Stimulated activated CD8-positive, alpha-beta memory T cell treated with anti-CD3 and anti-CD28 coated beads, Interleukin-15, amount 100 ng/mL, for 4 hours (primary cell): ENCODE measurements around the gene ZNF516.

Experiments used
- DNase-seq, 2 donors: peaks; one replicate each; pipeline ENCODE4 v3.0.0-alpha.2; 2020; ENCODE audit warnings: low read depth in 2 of 2

The ZNF516 gene

GRCh38 chr18:76343938-76344569, 151.0 kb downstream of the ZNF516 start:
- no peak for DNase-seq

DNA sequence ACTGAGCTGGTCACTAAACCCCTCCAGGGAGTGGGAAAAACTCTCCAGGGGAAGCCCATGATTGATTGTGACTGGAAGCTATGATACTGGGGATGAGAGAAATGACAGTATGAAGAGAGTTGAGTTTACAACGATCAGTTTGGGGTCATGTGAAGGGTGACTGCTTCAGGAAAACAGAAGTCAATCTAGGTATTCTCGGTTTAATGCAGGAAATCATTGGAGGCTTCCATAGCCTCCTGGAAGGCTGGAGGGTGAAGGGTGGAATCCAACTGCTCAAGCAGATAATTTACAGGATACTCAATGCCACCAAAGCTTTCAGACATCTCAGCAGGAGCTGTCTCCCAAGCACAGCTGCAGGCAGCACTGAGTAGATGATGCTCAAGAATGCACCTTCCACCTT, 154.6 kb downstream of the ZNF516 start:
- DNase-seq = no peak

DNA sequence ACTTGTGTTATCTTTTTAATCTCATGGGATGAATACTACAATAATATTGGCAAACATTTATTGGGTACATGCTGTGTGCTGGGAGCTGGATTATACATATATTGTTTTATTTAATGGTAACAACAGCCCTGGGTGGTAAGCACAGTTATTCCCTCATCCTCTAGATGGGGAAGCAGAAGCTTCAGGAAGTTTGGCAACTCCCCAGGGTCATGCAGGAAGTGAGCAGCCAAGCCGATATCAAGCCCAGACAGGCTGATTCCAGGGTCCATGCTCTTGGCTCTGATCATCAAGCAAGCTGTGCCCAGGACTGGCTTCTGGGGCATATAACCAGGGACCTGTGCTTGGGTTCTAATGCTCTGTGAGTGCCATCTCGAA, 155.8 kb downstream of the ZNF516 start:
- DNase-seq = no peak

DNA sequence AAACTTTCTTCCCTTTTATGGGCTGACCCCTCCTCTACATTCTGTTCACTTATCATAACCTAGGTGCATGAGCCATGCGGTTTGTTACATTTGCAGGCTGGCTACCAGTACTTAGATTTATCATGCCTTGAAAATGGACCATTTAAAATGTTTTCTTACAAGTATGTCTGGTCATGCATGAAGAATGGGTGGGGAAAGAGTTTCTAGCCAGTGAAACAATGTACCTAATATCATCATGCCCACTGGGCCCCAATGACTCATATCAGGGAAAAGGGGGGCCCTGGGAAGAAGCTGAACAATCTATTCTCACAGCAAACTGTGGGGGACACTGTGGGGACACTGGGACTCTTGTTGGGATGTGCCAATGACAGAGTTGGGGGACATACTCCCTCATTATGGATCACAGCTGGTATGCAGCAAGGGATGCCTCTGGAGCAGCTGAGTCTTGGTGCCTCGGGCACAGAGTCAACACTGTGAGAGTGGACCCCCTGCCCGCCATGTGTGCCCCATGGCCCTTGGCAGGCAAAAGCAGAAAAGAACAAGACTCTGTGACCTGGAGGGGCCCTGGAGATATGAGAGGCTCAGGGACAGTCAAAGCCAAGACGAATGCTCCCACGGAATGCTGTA, 156.3 kb downstream of the ZNF516 start:
- no peak for DNase-seq

GRCh38 chr18:76338088-76338487, 157.0 kb downstream of the ZNF516 start:
- no peak for DNase-seq

DNA sequence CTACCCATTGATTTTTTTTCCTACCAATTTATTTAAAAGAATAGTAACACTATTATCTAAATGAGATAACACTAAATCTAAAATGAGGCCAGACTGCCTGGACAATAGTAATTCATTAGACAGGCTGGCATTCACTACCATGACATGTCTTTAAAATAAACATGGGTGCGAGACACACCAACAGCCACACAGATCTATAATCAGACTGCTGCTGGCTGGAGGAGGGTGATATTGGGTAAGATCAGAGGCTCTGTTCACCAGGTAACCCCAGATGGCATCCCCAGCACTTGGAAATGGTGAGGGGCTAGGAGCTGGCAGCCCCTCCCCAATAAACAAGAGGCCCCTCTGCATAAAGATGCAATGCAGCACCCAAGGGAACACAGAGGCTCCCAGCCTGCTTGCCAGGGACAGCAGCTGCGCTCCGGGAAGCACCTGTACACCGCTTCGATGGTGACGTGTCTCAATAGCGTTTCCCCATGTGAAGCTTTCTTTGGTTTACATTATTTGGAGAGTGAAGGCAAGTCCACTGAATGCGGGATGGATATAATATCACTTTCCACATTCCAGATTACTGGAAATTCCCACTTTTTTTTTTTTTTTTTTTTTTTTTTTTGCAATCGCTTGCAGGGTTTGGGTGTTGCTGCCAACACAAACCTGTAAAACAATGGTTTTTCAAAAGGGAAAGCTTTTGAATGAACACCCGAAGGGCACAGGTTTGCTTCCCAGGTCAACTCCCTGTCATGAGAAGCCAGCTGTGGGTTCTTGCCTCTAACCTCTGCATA, 159.0 kb downstream of the ZNF516 start:
- DNase-seq = no peak

DNA sequence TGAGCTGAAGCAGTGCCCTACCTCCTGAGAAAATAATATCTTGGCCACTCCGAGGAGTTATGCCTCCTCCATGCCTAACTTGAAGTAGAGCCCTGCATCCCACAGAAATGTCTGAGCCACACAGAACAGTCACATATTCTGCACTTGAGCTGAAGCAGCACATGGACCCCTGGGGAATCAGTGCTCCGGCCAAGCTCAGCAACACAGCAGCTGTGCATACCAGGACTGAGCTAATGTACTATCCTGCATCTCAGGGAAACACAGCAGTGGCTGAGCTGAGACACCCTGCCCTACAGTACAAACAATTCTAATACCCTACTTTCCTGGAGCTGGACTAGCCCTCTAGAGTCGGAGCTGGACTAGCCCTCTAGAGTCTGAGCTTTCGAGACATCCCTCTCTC, 166.9 kb downstream of the ZNF516 start:
- no peak for DNase-seq

- DNase-seq = no peak
These were observed 171.2 kb downstream of the ZNF516 start for GRCh38 chr18:76323891-76324290.

- no peak for DNase-seq
These were observed 172.4 kb downstream of the ZNF516 start for GRCh38 chr18:76322686-76323085.

DNA sequence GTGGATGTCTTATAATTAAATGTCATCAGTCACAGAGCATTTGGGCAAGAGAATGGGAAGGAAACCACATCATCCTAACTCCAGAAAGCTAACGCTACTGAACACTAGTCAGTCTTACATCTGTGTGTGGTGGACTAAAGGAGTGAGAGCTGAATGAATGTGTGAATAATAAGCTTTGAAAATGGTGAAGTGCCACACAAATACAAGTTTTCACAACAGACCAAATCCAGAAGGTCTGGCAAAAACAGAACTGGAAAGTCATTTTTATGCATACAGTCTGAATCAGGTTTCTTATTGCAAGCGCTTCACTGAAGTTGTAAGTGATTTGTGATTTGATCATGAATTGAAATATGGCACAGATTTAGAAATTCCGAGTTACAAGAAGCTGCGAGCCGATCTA, 175.7 kb downstream of the ZNF516 start:
- no peak for DNase-seq

GRCh38 chr18:76318607-76319006, 176.4 kb downstream of the ZNF516 start:
- no peak for DNase-seq

GRCh38 chr18:76317136-76317535, 177.9 kb downstream of the ZNF516 start:
- no peak for DNase-seq

DNA sequence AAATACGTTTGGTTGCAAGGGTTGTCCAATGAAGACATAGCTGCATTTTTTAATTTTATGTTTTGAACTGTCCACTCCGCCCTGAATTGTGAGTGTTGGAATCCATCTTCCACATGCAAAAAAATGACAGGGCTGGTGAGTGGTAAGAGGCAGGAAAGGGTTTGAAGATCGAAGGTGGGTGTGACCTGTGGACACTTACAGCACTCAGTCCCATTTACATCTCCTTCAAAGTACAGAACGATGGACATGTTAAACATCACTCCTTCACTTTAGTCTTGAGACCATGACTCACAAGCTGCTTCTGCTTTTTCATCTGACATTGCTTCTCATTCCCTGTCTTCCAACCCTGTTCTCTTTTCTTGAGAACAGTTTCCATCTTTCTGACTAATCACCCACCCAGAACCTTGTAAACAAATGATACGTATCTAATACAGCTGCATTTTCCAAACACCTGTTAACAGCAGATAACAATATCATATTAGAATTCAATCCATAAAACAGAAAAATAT, 179.3 kb downstream of the ZNF516 start:
- DNase-seq = no peak

DNA sequence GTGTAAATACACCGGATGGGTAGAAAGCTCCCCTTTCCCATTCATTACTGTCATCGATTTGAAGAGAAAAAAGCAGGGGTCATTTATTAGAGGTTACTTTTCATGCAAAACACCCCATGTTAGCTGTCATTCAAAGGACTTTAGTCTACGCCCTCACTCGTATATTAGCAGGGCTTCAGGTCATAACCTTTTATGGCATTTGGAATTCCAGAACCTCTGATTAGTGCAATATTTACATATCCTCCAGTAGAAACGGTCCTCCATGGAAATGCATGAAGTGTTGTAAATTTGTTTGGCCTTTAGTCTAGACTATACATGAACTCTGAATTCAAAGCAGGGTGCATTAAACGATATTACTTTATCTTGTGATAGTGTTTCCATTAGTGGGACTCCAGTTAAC, 180.5 kb downstream of the ZNF516 start:
- DNase-seq = no peak

DNA sequence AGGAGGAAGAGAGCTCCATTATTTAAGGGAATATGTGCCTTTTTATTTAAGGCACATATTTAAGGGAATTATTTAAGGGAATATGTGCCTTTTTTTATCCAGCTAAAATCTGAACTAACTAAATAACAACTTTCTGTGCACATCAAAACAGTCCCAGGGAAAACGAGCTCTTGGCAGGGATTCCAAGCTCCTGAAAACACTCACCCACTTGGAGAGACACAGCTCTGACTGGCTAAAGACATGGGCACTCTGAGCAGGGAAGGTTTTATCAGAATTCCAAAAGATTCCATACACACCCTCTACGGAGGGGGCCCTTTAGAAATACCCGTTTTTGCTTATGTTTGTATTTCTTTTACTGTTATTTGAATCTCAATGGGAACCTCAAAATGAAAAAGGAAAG, 181.0 kb downstream of the ZNF516 start:
- no peak for DNase-seq
